Prostate gland (tissue), 2 donors: Measurements from ENCODE around the gene PAX4. TPM values are rescaled to one million over a fixed set of nuclear protein-coding genes. Genes with fewer than 3 reads are reported as not detected.

Experiments used
- DNase-seq: peaks from one replicate; pipeline ENCODE4 v3.0.0-alpha.2; 2019; ENCODE audit warnings: low spot score
- H3K27ac ChIP-seq, 2 donors: fragments of 200-600 bp; sonication (generic); 2 replicates each; pipeline ENCODE4 v1.5.1; 2017 to 2019
- H3K27me3 ChIP-seq: fragments of 200-600 bp; sonication (generic); replicated peaks from 2 replicates; pipeline ENCODE4 v1.5.1; 2019; ENCODE audit not compliant: insufficient read depth
- H3K36me3 ChIP-seq, 2 donors: fragments of 200-600 bp; sonication (generic); 1 replicate in 1 of 2; 2 replicates in 1 of 2; pipeline versions ENCODE4 v1.5.1 to v1.8.1; 2017 to 2019
- H3K4me1 ChIP-seq: fragments of 200-600 bp; sonication (generic); replicated peaks from 2 replicates; pipeline ENCODE4 v1.5.1; 2019
- H3K4me3 ChIP-seq, 2 donors: fragments of 200-600 bp; sonication (generic); 2 replicates each; pipeline ENCODE4 v1.5.1; 2017 to 2019
- H3K9me3 ChIP-seq: fragments of 200-600 bp; sonication (generic); 2 replicates; pipeline ENCODE4 v1.5.1; 2017
- POLR2A ChIP-seq: fragments of 450-650 bp; IDR thresholded peaks from one replicate; pipeline ENCODE4 v1.6.1; 2016; ENCODE audit warnings: antibody characterized with exemption, mild to moderate bottlenecking
- POLR2AphosphoS5 ChIP-seq: sonication (generic); formaldehyde crosslinking; IDR thresholded peaks from one replicate; pipeline ENCODE4 v1.6.1; 2017; ENCODE audit warnings: antibody characterized with exemption
- WGBS: methylation state at CpG from one replicate; pipeline ENCODE4 v1.1.5; 2018; 5-methylcytosine and 5-hydroxymethylcytosine counted together
- intact Hi-C: fragments of 100-400 bp; cut with DNase I; formaldehyde crosslinking; loops from one replicate; pipeline ENCODE4 v1.14.2; 2022
- total RNA-seq, 2 donors: library from RNA; depleted of rRNA; stranded (reverse); fragments of >200 nt; gene quantifications; one replicate each; pipeline ENCODE4 v1.1.0, GENCODE V29; 2016
- TF ChIP-seq, protein P1 (sequence below), 4 experiments: fragments of 200-600 bp in 2 of 4; fragments of 450-650 bp in 2 of 4; sonication (generic) in 2 of 4; IDR thresholded peaks; 1 replicate in 3 of 4; 2 replicates in 1 of 4; pipeline ENCODE4 v1.5.1; 2016 to 2019; ENCODE audit warnings: antibody characterized with exemption in 4 of 4, mild to moderate bottlenecking in 2 of 4, moderate library complexity in 2 of 4

Gene PAX4
- total RNA-seq, 2 donors from 2014 or later: not detected

DNA sequence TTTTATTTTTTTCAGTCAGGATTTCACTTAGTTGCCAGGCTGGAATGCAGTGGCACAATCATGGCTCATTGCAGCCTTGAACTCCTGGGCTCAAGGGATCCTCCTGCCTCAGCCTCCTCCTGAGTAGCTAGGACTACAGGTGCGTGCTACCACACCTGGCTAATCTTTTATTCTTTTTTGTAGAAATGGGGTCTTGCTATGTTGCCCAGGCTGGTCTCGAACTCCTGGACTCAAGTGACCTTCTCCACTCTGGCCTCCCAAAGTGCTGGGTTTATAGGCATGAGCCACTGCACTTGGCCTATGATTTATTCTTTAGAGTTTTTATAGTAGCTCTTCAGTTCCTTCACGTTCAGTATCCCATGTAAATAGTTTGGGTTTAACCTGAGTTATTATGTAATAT, 39.6 kb upstream of the PAX4 start:
- WGBS: 77% methylated on average over 3 of the region's 3 CpGs
- intact Hi-C loops: no loop called here
- Histone ChIP-seq H3K9me3 (no peaks in the 10 kb centered on the region), H3K4me3 (no peak overlapping the region), H3K4me1 (no peaks in the 10 kb centered on the region), H3K36me3 (no peaks in the 10 kb centered on the region), H3K27ac (no peak overlapping the region), H3K27me3 (no peaks in the 10 kb centered on the region)
- TF ChIP-seq POLR2A (no peak), POLR2AphosphoS5 (no peak)
- TF ChIP-seq, protein P1, sequence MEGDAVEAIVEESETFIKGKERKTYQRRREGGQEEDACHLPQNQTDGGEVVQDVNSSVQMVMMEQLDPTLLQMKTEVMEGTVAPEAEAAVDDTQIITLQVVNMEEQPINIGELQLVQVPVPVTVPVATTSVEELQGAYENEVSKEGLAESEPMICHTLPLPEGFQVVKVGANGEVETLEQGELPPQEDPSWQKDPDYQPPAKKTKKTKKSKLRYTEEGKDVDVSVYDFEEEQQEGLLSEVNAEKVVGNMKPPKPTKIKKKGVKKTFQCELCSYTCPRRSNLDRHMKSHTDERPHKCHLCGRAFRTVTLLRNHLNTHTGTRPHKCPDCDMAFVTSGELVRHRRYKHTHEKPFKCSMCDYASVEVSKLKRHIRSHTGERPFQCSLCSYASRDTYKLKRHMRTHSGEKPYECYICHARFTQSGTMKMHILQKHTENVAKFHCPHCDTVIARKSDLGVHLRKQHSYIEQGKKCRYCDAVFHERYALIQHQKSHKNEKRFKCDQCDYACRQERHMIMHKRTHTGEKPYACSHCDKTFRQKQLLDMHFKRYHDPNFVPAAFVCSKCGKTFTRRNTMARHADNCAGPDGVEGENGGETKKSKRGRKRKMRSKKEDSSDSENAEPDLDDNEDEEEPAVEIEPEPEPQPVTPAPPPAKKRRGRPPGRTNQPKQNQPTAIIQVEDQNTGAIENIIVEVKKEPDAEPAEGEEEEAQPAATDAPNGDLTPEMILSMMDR (IDR thresholded peaks at IDR 0.05): no peak
- no peak for DNase-seq

DNA sequence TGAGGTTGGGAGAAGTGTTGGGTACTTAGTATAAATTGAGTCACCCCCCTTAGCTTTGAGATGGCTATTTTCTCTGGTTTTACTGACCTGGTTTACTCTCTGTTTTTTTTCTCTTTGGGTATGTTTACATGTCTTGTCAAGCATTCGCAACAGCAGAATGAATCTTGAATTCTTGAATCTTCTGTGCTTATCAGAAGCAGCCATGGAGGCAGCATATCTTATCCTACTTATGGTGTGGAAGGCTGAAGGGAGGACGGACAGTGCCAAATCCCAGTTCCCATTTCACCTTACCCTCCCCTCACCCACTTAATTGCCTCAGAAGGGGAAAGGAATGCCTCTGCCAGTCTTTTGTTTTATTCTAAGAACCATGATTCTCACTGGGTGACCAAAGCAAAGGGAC, 37.8 kb upstream of the PAX4 start:
- H3K36me3 ChIP-seq: no peaks in the 10 kb centered on the region
- 80% methylated on average over 2 of the region's 2 CpGs for WGBS
- DNase-seq: no peak
- TF ChIP-seq POLR2A (no peak), POLR2AphosphoS5 (no peak)
- TF ChIP-seq, protein P1 (IDR thresholded peaks at IDR 0.05): no peak
- no peaks in the 10 kb centered on the region for H3K4me1 ChIP-seq
- H3K27me3 ChIP-seq: no peaks in the 10 kb centered on the region
- H3K4me3 ChIP-seq: no peak overlapping the region
- H3K9me3 ChIP-seq: no peaks in the 10 kb centered on the region
- H3K27ac ChIP-seq: no peak overlapping the region
- intact Hi-C loops: no loop called here

DNA sequence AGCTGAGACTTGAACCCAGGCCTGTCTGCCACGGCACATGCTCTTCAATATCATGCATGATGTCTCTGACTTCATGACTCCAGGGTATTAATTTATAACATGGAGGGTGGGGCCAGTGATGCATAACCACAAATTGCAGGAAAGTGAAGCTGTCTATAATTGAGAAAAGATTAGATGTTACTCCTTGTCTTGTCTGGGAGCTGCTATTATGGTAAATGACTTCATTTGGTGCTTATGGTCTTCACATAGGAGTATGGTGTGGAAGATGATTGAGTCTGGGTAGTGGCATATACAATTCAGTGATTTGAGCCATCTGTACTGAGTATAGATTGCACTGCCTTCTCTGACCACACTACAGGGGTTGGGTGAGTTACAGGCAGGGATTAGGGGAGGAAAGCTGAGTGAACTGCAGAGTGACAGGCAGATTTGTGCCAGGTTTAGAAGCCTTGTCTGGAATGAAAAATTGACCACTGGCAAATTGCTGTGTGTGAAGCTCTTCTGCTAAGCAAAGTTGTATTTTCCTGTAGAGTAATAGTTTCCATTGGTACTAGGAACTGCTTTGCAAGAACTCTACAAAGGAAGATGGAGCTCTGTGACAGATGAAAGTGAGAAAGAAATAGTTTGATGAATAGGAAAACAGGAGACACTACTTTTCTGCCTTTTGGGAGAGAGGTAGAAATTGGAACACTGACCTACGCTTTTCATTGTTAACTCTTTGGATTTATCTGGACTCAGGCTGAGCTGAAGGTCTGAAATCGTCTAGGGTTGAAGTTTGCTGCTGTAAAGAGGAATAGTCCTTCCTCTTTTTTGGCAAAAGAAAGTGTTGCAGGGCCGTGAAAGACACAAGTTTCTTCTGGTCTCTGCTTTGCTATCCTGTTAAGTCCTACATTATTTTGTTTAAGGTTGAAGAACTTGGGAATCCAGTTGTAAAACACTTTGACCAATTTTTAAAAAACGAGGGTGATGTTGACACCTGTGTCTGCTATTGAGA, 36.8 kb upstream of the PAX4 start:
- no peaks in the 10 kb centered on the region for H3K4me1 ChIP-seq
- no peak for DNase-seq
- intact Hi-C loops: no loop called here
- no peaks in the 10 kb centered on the region for H3K9me3 ChIP-seq
- no peaks in the 10 kb centered on the region for H3K27me3 ChIP-seq
- WGBS: 64% methylated on average over 5 of the region's 5 CpGs
- TF ChIP-seq, protein P1 (IDR thresholded peaks at IDR 0.05): no peak
- no peak for TF ChIP-seq POLR2AphosphoS5
- TF ChIP-seq POLR2A: no peak
- no peaks in the 10 kb centered on the region for H3K36me3 ChIP-seq
- H3K27ac ChIP-seq: no peak overlapping the region
- no peak overlapping the region for H3K4me3 ChIP-seq

DNA sequence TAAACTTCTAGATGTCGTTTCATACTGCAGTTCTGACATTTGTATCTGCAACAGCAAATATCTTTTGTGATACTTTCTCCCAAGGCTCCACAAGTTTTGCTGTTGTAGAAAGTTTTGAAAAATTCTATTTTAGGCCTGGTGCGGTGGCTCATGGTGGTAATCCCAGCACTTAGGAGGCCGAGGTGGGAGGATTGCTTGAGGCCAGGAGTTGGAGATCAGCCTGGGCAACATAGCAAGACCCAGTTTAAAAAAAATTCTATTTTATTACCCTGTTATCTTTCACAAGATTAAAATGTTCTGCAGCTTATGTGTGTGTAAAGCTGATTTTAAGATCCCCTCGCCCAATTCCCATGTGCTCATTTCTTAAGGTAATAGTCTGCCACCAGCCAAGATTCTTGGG, 35.5 kb upstream of the PAX4 start:
- peak overlapping the region in 1 of 2 donors; percentile 96 for H3K4me3 ChIP-seq
- H3K36me3 ChIP-seq: no peaks in the 10 kb centered on the region
- H3K27ac ChIP-seq: no peak overlapping the region
- TF ChIP-seq POLR2A (no peak), POLR2AphosphoS5 (no peak)
- TF ChIP-seq, protein P1 (IDR thresholded peaks at IDR 0.05): no peak
- 96% methylated on average over 4 of the region's 4 CpGs for WGBS
- no peaks in the 10 kb centered on the region for H3K4me1 ChIP-seq
- DNase-seq: no peak
- intact Hi-C loops: no loop called here
- H3K9me3 ChIP-seq: no peaks in the 10 kb centered on the region
- no peaks in the 10 kb centered on the region for H3K27me3 ChIP-seq
